ENCODE data around the gene BAHCC1. TPM values are rescaled to one million over a fixed set of nuclear protein-coding genes. Genes with fewer than 3 reads are reported as not detected.

Gene BAHCC1
- total RNA-seq, 1 experiment from 2014 or later: 29.8 TPM

DNA sequence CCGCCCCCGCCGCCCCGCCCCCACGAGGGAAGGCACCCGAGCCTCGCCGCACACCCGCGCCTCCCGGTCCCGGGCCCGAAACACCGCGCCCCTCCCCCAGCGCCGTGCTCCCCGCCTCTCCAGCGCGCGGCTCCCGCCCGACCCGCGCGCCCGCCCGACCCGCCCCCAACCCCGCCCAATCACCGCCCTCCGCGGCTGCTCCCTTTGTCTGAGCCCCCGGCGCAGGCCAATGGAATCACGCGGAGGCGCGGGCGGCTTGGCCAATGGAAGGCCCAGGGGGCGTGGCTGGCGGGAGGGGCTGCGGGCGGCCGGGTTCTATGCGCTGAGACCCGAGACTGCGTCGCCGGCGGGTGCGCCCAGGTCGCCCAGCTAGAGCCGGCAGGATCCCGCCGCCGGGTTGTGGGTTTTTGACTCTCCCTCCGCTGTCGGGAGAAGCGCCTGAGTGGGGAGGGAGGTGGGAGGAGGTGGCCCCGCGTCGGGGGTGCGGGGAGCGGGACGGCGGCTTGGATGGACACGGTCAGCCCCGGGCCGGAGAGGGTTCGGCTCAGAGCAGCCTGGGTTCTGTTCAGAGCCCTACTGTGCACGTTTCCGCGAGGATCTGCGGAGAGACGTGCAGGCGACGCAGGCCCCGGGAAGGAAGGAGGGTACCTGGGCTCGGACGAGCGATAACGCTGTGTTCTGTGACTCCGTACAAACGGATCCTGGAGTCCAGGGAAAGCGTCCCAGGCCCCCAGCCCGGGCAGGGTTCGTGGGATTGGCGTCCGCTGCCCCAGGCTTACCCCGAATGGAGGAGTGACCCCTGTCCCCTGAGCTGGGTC lies 49.0 kb upstream of the BAHCC1 start (continued):
- TF ChIP-seq, protein P1, sequence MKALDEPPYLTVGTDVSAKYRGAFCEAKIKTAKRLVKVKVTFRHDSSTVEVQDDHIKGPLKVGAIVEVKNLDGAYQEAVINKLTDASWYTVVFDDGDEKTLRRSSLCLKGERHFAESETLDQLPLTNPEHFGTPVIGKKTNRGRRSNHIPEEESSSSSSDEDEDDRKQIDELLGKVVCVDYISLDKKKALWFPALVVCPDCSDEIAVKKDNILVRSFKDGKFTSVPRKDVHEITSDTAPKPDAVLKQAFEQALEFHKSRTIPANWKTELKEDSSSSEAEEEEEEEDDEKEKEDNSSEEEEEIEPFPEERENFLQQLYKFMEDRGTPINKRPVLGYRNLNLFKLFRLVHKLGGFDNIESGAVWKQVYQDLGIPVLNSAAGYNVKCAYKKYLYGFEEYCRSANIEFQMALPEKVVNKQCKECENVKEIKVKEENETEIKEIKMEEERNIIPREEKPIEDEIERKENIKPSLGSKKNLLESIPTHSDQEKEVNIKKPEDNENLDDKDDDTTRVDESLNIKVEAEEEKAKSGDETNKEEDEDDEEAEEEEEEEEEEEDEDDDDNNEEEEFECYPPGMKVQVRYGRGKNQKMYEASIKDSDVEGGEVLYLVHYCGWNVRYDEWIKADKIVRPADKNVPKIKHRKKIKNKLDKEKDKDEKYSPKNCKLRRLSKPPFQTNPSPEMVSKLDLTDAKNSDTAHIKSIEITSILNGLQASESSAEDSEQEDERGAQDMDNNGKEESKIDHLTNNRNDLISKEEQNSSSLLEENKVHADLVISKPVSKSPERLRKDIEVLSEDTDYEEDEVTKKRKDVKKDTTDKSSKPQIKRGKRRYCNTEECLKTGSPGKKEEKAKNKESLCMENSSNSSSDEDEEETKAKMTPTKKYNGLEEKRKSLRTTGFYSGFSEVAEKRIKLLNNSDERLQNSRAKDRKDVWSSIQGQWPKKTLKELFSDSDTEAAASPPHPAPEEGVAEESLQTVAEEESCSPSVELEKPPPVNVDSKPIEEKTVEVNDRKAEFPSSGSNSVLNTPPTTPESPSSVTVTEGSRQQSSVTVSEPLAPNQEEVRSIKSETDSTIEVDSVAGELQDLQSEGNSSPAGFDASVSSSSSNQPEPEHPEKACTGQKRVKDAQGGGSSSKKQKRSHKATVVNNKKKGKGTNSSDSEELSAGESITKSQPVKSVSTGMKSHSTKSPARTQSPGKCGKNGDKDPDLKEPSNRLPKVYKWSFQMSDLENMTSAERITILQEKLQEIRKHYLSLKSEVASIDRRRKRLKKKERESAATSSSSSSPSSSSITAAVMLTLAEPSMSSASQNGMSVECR (CRISPR knock-in tag; IDR thresholded peaks at IDR 0.05; ENCODE audit: borderline replicate concordance): peak; percentile 51; the same call in 1 of the 2 replicates
- TF ChIP-seq TP53 (CRISPR knock-in tag; IDR thresholded peaks at IDR 0.05): no peak
- TF ChIP-seq, protein P2, sequence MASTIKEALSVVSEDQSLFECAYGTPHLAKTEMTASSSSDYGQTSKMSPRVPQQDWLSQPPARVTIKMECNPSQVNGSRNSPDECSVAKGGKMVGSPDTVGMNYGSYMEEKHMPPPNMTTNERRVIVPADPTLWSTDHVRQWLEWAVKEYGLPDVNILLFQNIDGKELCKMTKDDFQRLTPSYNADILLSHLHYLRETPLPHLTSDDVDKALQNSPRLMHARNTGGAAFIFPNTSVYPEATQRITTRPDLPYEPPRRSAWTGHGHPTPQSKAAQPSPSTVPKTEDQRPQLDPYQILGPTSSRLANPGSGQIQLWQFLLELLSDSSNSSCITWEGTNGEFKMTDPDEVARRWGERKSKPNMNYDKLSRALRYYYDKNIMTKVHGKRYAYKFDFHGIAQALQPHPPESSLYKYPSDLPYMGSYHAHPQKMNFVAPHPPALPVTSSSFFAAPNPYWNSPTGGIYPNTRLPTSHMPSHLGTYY (CRISPR knock-in tag; IDR thresholded peaks at IDR 0.05): no peak
- TF ChIP-seq SMAD3 (CRISPR knock-in tag; IDR thresholded peaks at IDR 0.05; ENCODE audit: borderline replicate concordance): no peak
- TF ChIP-seq, protein P3, sequence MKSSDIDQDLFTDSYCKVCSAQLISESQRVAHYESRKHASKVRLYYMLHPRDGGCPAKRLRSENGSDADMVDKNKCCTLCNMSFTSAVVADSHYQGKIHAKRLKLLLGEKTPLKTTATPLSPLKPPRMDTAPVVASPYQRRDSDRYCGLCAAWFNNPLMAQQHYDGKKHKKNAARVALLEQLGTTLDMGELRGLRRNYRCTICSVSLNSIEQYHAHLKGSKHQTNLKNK (CRISPR knock-in tag; IDR thresholded peaks at IDR 0.05): no peak
- TF ChIP-seq, protein P4, sequence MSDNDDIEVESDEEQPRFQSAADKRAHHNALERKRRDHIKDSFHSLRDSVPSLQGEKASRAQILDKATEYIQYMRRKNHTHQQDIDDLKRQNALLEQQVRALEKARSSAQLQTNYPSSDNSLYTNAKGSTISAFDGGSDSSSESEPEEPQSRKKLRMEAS (CRISPR knock-in tag; IDR thresholded peaks at IDR 0.05): no peak
- TF ChIP-seq ATF1 (CRISPR knock-in tag; IDR thresholded peaks at IDR 0.05): no peak
- TF ChIP-seq, protein P5, sequence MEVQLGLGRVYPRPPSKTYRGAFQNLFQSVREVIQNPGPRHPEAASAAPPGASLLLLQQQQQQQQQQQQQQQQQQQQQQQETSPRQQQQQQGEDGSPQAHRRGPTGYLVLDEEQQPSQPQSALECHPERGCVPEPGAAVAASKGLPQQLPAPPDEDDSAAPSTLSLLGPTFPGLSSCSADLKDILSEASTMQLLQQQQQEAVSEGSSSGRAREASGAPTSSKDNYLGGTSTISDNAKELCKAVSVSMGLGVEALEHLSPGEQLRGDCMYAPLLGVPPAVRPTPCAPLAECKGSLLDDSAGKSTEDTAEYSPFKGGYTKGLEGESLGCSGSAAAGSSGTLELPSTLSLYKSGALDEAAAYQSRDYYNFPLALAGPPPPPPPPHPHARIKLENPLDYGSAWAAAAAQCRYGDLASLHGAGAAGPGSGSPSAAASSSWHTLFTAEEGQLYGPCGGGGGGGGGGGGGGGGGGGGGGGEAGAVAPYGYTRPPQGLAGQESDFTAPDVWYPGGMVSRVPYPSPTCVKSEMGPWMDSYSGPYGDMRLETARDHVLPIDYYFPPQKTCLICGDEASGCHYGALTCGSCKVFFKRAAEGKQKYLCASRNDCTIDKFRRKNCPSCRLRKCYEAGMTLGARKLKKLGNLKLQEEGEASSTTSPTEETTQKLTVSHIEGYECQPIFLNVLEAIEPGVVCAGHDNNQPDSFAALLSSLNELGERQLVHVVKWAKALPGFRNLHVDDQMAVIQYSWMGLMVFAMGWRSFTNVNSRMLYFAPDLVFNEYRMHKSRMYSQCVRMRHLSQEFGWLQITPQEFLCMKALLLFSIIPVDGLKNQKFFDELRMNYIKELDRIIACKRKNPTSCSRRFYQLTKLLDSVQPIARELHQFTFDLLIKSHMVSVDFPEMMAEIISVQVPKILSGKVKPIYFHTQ (CRISPR knock-in tag; IDR thresholded peaks at IDR 0.05): no peak
- no peak for TF ChIP-seq CREM (CRISPR knock-in tag; IDR thresholded peaks at IDR 0.05)
- TF ChIP-seq SP1 (CRISPR knock-in tag; conservative IDR thresholded peaks at IDR 0.05): peak; percentile 81; the same call in 1 of the 2 replicates
- TF ChIP-seq PRRX2 (CRISPR knock-in tag; IDR thresholded peaks at IDR 0.05): no peak
- no peak for TF ChIP-seq ZNF671 (CRISPR knock-in tag; IDR thresholded peaks at IDR 0.05)
- TF ChIP-seq, protein P6, sequence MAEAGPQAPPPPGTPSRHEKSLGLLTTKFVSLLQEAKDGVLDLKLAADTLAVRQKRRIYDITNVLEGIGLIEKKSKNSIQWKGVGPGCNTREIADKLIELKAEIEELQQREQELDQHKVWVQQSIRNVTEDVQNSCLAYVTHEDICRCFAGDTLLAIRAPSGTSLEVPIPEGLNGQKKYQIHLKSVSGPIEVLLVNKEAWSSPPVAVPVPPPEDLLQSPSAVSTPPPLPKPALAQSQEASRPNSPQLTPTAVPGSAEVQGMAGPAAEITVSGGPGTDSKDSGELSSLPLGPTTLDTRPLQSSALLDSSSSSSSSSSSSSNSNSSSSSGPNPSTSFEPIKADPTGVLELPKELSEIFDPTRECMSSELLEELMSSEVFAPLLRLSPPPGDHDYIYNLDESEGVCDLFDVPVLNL (CRISPR knock-in tag; IDR thresholded peaks at IDR 0.05; ENCODE audit: borderline replicate concordance, low read depth): no peak
- no peak for TF ChIP-seq OVOL2 (CRISPR knock-in tag; IDR thresholded peaks at IDR 0.05; ENCODE audit: borderline replicate concordance)
- TF ChIP-seq, protein P7, sequence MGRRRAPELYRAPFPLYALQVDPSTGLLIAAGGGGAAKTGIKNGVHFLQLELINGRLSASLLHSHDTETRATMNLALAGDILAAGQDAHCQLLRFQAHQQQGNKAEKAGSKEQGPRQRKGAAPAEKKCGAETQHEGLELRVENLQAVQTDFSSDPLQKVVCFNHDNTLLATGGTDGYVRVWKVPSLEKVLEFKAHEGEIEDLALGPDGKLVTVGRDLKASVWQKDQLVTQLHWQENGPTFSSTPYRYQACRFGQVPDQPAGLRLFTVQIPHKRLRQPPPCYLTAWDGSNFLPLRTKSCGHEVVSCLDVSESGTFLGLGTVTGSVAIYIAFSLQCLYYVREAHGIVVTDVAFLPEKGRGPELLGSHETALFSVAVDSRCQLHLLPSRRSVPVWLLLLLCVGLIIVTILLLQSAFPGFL (CRISPR knock-in tag; IDR thresholded peaks at IDR 0.05; ENCODE audit: borderline replicate concordance): no peak
- no peak for TF ChIP-seq ZNF219 (CRISPR knock-in tag; IDR thresholded peaks at IDR 0.05; ENCODE audit: borderline replicate concordance)
- TF ChIP-seq, protein P8, sequence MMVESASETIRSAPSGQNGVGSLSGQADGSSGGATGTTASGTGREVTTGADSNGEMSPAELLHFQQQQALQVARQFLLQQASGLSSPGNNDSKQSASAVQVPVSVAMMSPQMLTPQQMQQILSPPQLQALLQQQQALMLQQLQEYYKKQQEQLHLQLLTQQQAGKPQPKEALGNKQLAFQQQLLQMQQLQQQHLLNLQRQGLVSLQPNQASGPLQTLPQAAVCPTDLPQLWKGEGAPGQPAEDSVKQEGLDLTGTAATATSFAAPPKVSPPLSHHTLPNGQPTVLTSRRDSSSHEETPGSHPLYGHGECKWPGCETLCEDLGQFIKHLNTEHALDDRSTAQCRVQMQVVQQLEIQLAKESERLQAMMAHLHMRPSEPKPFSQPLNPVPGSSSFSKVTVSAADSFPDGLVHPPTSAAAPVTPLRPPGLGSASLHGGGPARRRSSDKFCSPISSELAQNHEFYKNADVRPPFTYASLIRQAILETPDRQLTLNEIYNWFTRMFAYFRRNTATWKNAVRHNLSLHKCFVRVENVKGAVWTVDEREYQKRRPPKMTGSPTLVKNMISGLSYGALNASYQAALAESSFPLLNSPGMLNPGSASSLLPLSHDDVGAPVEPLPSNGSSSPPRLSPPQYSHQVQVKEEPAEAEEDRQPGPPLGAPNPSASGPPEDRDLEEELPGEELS (CRISPR knock-in tag; IDR thresholded peaks at IDR 0.05): no peak
- no peak for TF ChIP-seq NR1H2 (CRISPR knock-in tag; IDR thresholded peaks at IDR 0.05)
- TF ChIP-seq, protein P9, sequence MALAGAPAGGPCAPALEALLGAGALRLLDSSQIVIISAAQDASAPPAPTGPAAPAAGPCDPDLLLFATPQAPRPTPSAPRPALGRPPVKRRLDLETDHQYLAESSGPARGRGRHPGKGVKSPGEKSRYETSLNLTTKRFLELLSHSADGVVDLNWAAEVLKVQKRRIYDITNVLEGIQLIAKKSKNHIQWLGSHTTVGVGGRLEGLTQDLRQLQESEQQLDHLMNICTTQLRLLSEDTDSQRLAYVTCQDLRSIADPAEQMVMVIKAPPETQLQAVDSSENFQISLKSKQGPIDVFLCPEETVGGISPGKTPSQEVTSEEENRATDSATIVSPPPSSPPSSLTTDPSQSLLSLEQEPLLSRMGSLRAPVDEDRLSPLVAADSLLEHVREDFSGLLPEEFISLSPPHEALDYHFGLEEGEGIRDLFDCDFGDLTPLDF (CRISPR knock-in tag; IDR thresholded peaks at IDR 0.05): no peak
- TF ChIP-seq NFYB (CRISPR knock-in tag; conservative IDR thresholded peaks at IDR 0.05; ENCODE audit: low read depth): peak; percentile 83
- TF ChIP-seq EMX1 (CRISPR knock-in tag; IDR thresholded peaks at IDR 0.05): no peak
- TF ChIP-seq TEAD1 (CRISPR knock-in tag; IDR thresholded peaks at IDR 0.05): peak; percentile 66
